PFSK-1 (cell line): Measurements from ENCODE around the gene NKAIN2.

ENCODE experiments used
- FOXP2 ChIP-seq: optimal IDR thresholded peaks from 2 replicates; pipeline ENCODE3; 2011; ENCODE audit warnings: borderline replicate concordance, control low read depth, inconsistent platforms; ENCODE audit not compliant: insufficient read depth; ENCODE audit errors: extremely low read length, extremely low read depth
- POLR2AphosphoS5 ChIP-seq: IDR thresholded peaks from 2 replicates; pipeline ENCODE4 v1.6.1; 2012; ENCODE audit warnings: low read depth, mild to moderate bottlenecking, control low read depth, low read length, moderate library complexity
- SIN3A ChIP-seq: IDR thresholded peaks from 2 replicates; pipeline ENCODE4 v1.6.1; 2012; ENCODE audit warnings: mild to moderate bottlenecking, low read length, moderate library complexity, borderline replicate concordance; ENCODE audit not compliant: insufficient read depth
- TAF1 ChIP-seq: IDR thresholded peaks from 2 replicates; pipeline ENCODE4 v1.6.1; 2012; ENCODE audit warnings: low read length, control low read depth, borderline replicate concordance; ENCODE audit not compliant: insufficient read depth
- TF ChIP-seq, protein P1 (sequence below), 2 experiments: IDR thresholded peaks; 2 replicates each; pipeline versions ENCODE4 v1.6.1 to v1.8.0; 2011 to 2012; ENCODE audit warnings: low read depth in 2 of 2, low read length in 2 of 2, control low read depth in 1 of 2, inconsistent platforms in 1 of 2, mild to moderate bottlenecking in 1 of 2, moderate library complexity in 1 of 2; ENCODE audit not compliant: insufficient read depth in 1 of 2

Gene NKAIN2

DNA sequence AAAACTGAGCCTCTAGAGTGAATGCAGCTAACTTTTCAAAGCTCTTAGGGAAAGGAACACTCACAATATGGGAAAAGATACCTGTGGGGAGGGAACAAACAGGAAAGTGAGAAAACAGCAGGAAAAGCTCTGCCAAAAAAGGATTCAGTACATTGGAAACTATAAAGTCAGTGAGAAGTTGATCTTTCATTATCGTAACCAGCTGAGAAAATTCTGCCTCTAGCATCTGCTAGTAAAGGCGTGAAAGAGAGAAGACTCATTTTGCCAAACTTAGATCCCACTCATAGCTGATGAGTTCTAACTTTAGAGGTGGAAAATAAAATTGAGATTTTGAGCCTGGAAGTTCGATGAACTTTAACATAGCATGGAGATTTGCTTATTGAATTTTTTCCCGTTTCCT is 836.8 kb downstream of the NKAIN2 start:
- TF ChIP-seq SIN3A, result no peak
- TF ChIP-seq, protein P1, sequence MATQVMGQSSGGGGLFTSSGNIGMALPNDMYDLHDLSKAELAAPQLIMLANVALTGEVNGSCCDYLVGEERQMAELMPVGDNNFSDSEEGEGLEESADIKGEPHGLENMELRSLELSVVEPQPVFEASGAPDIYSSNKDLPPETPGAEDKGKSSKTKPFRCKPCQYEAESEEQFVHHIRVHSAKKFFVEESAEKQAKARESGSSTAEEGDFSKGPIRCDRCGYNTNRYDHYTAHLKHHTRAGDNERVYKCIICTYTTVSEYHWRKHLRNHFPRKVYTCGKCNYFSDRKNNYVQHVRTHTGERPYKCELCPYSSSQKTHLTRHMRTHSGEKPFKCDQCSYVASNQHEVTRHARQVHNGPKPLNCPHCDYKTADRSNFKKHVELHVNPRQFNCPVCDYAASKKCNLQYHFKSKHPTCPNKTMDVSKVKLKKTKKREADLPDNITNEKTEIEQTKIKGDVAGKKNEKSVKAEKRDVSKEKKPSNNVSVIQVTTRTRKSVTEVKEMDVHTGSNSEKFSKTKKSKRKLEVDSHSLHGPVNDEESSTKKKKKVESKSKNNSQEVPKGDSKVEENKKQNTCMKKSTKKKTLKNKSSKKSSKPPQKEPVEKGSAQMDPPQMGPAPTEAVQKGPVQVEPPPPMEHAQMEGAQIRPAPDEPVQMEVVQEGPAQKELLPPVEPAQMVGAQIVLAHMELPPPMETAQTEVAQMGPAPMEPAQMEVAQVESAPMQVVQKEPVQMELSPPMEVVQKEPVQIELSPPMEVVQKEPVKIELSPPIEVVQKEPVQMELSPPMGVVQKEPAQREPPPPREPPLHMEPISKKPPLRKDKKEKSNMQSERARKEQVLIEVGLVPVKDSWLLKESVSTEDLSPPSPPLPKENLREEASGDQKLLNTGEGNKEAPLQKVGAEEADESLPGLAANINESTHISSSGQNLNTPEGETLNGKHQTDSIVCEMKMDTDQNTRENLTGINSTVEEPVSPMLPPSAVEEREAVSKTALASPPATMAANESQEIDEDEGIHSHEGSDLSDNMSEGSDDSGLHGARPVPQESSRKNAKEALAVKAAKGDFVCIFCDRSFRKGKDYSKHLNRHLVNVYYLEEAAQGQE (IDR thresholded peaks at IDR 0.05; ENCODE audit: insufficient read depth in 1 of 2, low read depth in 2 of 2, low read length in 2 of 2), result no peak

DNA sequence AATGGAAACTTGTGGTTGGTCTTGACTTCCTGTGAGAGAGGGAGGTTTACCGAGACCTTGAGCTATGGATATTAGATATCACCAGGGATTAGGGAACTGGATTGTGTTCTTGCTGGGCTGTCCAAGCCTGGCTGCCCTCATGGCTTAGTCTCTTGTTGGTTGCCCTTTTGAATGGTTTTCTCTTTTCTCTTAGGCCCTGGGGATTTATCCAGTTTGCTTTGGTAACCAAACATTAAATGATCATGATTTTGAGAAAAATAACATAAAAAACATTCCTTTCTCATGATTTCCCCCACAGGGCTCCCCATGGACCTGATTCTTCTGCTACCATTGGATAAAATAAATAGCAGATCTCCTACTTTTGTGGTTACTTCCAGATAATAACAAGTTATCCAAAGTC is 852.2 kb downstream of the NKAIN2 start:
- TF ChIP-seq TAF1, result no peak
- no peak for TF ChIP-seq SIN3A
- no peak for TF ChIP-seq POLR2AphosphoS5
- TF ChIP-seq FOXP2, result no peak
- TF ChIP-seq, protein P1 (IDR thresholded peaks at IDR 0.05; ENCODE audit: insufficient read depth in 1 of 2, low read depth in 2 of 2, low read length in 2 of 2), result no peak

DNA sequence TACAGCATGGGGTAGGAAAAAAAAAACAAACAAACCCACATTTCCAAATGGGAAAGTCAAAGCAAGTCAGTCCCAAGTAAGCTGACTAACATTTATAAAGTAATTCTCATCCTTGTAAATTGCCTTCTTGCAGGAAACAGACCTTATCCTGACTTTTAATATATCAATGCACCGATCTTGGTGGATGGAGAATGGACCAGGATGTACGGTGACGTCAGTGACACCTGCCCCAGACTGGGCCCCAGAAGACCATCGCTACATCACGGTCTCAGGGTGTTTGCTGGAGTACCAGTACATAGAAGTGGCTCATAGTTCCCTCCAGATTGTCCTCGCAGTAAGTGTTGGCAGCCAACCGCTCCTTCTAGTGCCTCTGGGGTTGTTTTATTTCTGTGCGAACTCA is 854.4 kb downstream of the NKAIN2 start:
- TF ChIP-seq, protein P1 (IDR thresholded peaks at IDR 0.05; ENCODE audit: insufficient read depth in 1 of 2, low read depth in 2 of 2, low read length in 2 of 2), result no peak
- TF ChIP-seq TAF1, result no peak
- no peak for TF ChIP-seq POLR2AphosphoS5
- TF ChIP-seq FOXP2, result no peak
- no peak for TF ChIP-seq SIN3A

DNA sequence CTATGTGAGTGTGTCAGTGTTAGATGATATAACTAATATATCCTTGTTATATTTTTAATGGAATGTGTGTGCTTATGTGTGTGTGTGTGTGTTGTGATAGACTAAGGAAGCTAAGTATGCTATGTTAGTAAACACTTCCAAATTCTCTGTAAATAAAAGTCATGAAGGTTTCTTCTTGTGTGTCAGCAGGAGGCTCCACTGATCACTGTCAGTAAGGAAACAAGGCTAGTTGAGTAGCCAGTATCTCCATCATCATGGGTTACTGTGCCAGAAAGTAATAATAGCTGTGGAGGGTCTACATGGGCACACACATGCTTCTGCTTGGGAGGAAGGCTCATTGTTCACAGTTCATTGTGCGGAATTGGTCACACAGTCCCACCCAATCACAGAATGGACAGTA is 855.8 kb downstream of the NKAIN2 start:
- TF ChIP-seq TAF1 (no peak), SIN3A (no peak), POLR2AphosphoS5 (no peak), FOXP2 (no peak)
- TF ChIP-seq, protein P1 (IDR thresholded peaks at IDR 0.05; ENCODE audit: insufficient read depth in 1 of 2, low read depth in 2 of 2, low read length in 2 of 2), result no peak

DNA sequence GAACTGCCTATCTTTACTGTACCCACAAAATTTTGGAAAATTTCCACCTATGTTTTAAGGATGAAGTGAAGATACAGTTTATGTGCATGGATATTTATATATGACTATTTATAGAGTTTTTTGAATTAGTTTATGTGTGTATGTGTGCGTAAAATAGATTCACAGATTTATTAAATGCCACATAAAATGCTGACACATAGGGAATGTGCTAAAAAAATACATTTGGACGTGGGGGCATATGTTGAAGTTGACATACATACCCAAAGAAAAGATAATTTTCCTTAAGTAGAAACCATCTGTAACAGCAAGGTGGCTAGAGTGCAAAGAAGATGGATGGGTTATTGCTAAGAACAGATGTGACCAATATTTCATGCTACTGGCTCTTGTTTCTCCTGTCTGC is 856.5 kb downstream of the NKAIN2 start:
- TF ChIP-seq, protein P1 (IDR thresholded peaks at IDR 0.05; ENCODE audit: insufficient read depth in 1 of 2, low read depth in 2 of 2, low read length in 2 of 2), result no peak
- TF ChIP-seq TAF1 (no peak), FOXP2 (no peak), SIN3A (no peak), POLR2AphosphoS5 (no peak)
